ENCODE data around the gene ICA1L.

ICA1L gene

GRCh38 chr2:202743613-202744012 is 128.0 kb downstream of the ICA1L start:
- no peak for DNase-seq (ENCODE audit: low read depth, low spot score)

GRCh38 chr2:202736826-202737225 is 134.7 kb downstream of the ICA1L start:
- no peak for DNase-seq (ENCODE audit: low read depth, low spot score)

GRCh38 chr2:202726070-202726469 is 145.5 kb downstream of the ICA1L start:
- no peak for DNase-seq (ENCODE audit: low read depth, low spot score)

GRCh38 chr2:202723746-202724145 is 147.8 kb downstream of the ICA1L start:
- DNase-seq (ENCODE audit: low read depth, low spot score) = no peak

Data from iPS DF 19.7 (cell line).